ENCODE results near the gene DNPH1.

Gene DNPH1

GRCh38 chr6:43241446-43241845 is 12.2 kb upstream of the DNPH1 start:
- no peak for TF ChIP-seq EZH2phosphoT487 (IDR thresholded peaks at IDR 0.05; ENCODE audit: borderline replicate concordance)
- no peak for TF ChIP-seq CTCF (conservative IDR thresholded peaks at IDR 0.05; ENCODE audit: low read length)
- Histone ChIP-seq H3K4me3 (ENCODE audit: low read length, poor library complexity, severe bottlenecking) (no peak overlapping the region), H3K27me3 (ENCODE audit: insufficient read depth, low read length, poor library complexity, severe bottlenecking) (no peaks in the 10 kb centered on the region), H3K4me2 (ENCODE audit: low read depth, low read length, poor library complexity, severe bottlenecking) (no peak overlapping the region), H3F3A (ENCODE audit: low read depth) (no peaks in the 10 kb centered on the region), H3K36me3 (ENCODE audit: insufficient read depth, low read length) (no peaks in the 10 kb centered on the region), H4K20me1 (ENCODE audit: insufficient read depth, low read length, poor library complexity, severe bottlenecking) (no peaks in the 10 kb centered on the region), H3K9ac (ENCODE audit: low read depth, low read length, poor library complexity, severe bottlenecking) (no peak overlapping the region), H3K79me2 (ENCODE audit: insufficient read depth, low read length) (no peaks in the 10 kb centered on the region), H3K9me2 (replicated peaks; ENCODE audit: low read depth, low read length) (no peaks in the 10 kb centered on the region), H3K4me1 (ENCODE audit: insufficient read depth, low read length, poor library complexity, severe bottlenecking) (no peaks in the 10 kb centered on the region), H3K9me3 (ENCODE audit: insufficient read depth, low read depth, low read length) (no peaks in the 10 kb centered on the region), H2AFZ (ENCODE audit: low read length) (no peak overlapping the region)

- Histone ChIP-seq H3K4me1 (ENCODE audit: insufficient read depth, low read length, poor library complexity, severe bottlenecking) (no peaks in the 10 kb centered on the region), H3K27me3 (ENCODE audit: insufficient read depth, low read length, poor library complexity, severe bottlenecking) (no peaks in the 10 kb centered on the region), H3K36me3 (ENCODE audit: insufficient read depth, low read length) (no peaks in the 10 kb centered on the region), H3K4me3 (ENCODE audit: low read length, poor library complexity, severe bottlenecking) (no peak overlapping the region), H3K4me2 (ENCODE audit: low read depth, low read length, poor library complexity, severe bottlenecking) (no peak overlapping the region), H4K20me1 (ENCODE audit: insufficient read depth, low read length, poor library complexity, severe bottlenecking) (no peaks in the 10 kb centered on the region), H3K9me2 (replicated peaks; ENCODE audit: low read depth, low read length) (no peaks in the 10 kb centered on the region), H3K79me2 (ENCODE audit: insufficient read depth, low read length) (no peaks in the 10 kb centered on the region), H3K9me3 (ENCODE audit: insufficient read depth, low read depth, low read length) (no peaks in the 10 kb centered on the region), H3K9ac (ENCODE audit: low read depth, low read length, poor library complexity, severe bottlenecking) (no peak overlapping the region), H3F3A (ENCODE audit: low read depth) (no peaks in the 10 kb centered on the region), H2AFZ (ENCODE audit: low read length) (no peak overlapping the region)
- TF ChIP-seq CTCF (conservative IDR thresholded peaks at IDR 0.05; ENCODE audit: low read length) (no peak), EZH2phosphoT487 (IDR thresholded peaks at IDR 0.05; ENCODE audit: borderline replicate concordance) (no peak)
Observed at GRCh38 chr6:43240950-43241349, 11.7 kb upstream of the DNPH1 start.

GRCh38 chr6:43239054-43239453 is 9.8 kb upstream of the DNPH1 start:
- Histone ChIP-seq H3K4me1 (ENCODE audit: insufficient read depth, low read length, poor library complexity, severe bottlenecking) (no peaks in the 10 kb centered on the region), H3K36me3 (ENCODE audit: insufficient read depth, low read length) (no peaks in the 10 kb centered on the region), H3K9me3 (ENCODE audit: insufficient read depth, low read depth, low read length) (no peaks in the 10 kb centered on the region), H4K20me1 (ENCODE audit: insufficient read depth, low read length, poor library complexity, severe bottlenecking) (no peaks in the 10 kb centered on the region), H3K9ac (ENCODE audit: low read depth, low read length, poor library complexity, severe bottlenecking) (no peak overlapping the region), H2AFZ (ENCODE audit: low read length) (no peak overlapping the region), H3K79me2 (ENCODE audit: insufficient read depth, low read length) (no peaks in the 10 kb centered on the region), H3K9me2 (replicated peaks; ENCODE audit: low read depth, low read length) (no peaks in the 10 kb centered on the region), H3K4me3 (ENCODE audit: low read length, poor library complexity, severe bottlenecking) (no peak overlapping the region), H3F3A (ENCODE audit: low read depth) (no peaks in the 10 kb centered on the region), H3K4me2 (ENCODE audit: low read depth, low read length, poor library complexity, severe bottlenecking) (no peak overlapping the region), H3K27me3 (ENCODE audit: insufficient read depth, low read length, poor library complexity, severe bottlenecking) (no peaks in the 10 kb centered on the region)
- TF ChIP-seq EZH2phosphoT487 (IDR thresholded peaks at IDR 0.05; ENCODE audit: borderline replicate concordance) (no peak), CTCF (conservative IDR thresholded peaks at IDR 0.05; ENCODE audit: low read length) (no peak)
